Activated CD8-positive, alpha-beta memory T cell treated with anti-CD3 and anti-CD28 coated beads, Interleukin-2, amount 50 U/mL, for 24 hours (primary cell): Measurements from ENCODE around the gene SYF2.
"Not testable (repeated sequence)": the region's sequence is repeated elsewhere in the genome, so short reads cannot be mapped to it uniquely, and the experiment has no call there.

Experiments
- DNase-seq: peaks from one replicate; pipeline ENCODE4 v3.0.0-alpha.2; 2020; ENCODE audit errors: extremely low read depth

SYF2 gene

DNA sequence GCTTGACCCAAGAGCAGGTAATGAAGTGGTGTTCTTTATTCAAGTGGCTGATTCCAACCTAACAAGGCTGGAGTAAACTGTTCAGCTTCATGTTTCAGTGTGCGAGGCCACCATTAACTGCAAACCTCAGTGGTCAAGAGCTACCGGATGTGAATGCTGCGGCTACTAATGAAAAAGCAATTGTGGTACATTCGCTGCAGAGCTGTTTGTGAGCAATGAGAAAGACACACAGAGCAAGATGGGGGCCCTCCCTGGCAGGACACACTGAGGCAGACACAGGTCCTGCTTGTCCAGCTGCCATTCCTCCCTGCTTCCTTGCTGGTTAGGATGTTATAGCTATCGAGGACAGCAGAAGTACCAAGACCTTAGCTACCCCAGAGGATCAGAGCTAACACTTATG, 26.1 kb downstream of the SYF2 start:
- no peak for DNase-seq

DNA sequence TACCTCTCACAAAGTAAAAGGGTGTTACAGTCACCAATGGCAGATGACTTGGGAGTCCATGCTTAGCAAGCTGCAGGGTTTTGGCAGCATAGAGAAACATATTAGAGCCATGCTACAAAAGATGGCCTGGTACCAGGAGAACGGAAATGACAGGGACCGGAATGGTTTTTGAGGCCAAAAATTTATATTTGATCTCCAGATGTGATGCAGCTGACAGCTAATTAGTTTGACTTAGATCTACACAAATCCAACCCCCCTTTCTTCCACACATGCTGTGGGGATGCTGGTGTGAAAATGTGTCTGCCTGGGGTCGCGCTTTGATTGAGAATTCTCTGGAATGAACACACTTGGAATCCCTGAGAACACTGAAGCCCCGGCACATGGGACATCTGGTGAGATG, 26.5 kb downstream of the SYF2 start:
- no peak for DNase-seq

DNA sequence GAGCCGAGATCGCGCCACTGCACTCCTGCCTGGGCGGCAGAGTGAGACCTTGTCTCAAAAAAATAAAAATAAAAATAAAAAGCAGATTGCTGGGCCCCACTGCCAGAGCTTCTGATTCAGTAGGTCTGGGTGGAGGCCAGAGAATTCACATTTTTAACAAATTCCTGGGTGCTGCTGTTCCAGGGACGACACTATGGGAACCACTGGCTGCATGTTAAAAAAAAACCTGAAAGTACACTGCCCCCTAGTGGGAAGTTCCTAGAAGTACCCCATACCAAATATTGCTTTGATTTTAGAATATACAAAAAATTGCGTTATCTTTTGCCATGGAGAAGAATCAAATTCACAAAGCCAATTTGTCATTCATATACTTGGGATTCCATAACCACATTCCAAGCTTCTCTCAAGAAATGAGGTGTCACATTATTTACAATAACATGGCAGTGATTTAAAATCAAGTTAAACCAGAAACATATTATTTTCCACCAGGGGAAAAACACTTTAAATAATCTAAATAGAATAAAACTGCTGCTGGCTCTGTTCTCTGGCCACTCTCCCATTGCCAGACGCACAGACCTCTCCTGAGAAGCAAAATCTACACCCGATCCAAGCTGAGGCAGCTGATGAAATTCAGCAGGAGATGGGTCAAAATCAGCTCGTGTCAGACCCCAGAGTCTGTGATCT, 27.4 kb downstream of the SYF2 start:
- no peak for DNase-seq

DNA sequence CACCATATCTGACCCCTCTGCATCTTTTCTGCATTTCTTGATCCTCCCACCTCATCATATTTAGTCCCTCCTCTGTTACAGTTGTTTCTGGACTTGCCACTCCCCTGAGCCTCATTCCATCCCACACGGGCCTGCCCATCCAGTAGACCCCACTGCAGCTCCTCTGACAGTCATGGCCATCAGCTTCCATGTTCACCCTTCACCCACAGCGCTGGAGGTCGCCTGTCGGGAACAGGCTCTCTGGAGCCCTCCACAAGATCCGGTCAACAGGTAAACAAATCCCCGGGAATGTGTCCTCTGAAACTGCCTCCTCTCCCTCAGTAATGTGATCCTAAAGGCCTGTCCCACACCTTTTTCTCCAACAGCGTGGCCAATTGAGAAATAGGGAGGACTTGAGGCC, 31.3 kb downstream of the SYF2 start:
- DNase-seq, result no peak

DNA sequence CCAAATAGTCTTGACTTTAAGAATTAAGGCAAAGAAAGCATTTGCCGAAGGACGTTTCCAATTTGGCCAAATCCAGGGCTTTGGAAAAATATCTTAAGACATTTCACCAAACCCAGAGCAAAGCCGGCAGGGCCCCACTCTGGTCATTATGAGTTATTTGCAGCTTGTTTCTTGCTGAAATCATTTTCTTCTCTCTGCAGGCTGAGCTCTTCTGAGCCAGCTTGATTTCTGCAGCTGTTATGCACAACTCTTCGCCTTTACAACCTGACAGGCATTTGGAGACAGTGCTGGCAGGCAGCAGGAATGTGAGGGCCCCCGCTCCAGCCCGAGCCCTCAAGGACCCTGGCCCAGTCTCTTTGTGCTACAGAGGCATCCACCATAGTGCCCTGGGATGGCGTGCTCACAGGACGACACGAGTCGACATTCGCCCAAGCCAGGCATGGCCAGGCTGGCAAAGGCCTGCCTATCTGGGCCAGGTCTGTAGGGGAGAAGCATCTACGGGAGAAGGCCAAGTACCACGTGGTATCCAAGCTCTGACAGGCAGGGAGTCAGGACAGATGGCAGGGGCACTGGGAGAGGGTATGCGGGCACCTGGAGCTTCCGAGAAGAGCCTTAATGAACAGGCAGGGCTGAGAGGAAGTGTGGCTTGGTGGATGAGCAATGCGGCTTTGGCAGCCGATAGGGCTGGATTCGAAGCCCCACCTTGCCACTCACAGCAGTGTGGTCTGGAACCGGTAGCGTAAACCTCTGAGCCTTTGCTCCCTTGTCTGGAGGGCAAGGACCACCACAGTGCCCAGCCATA, 32.3 kb downstream of the SYF2 start:
- no peak for DNase-seq

DNA sequence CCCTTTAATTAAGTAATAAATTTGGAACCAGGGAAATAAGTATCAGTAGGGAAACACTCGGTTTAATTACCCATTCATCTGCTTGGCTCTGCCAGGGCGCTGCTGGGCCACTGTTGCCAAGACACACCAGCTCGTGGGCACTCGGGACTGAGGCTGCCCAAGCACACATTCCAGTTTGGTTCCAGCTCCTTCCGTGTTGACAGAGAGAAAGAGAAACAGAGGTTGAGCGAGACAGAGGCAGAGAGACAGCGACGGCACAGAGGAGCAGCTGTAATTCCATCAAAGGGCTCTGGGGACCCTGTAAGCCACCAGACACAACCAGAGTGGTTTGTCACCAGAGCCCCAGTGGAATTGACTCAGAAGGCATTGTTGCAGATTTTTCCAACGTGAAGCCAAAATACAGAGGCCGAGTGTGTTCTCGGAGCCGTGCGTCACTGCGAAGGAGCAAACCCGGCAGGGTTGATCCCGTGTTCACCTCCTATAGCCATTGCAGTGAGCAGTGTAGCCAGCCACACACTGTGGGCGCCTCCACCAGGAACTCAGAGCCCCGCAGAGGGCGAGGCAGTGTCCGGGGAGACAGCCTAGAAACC, 33.5 kb downstream of the SYF2 start:
- no peak for DNase-seq

DNA sequence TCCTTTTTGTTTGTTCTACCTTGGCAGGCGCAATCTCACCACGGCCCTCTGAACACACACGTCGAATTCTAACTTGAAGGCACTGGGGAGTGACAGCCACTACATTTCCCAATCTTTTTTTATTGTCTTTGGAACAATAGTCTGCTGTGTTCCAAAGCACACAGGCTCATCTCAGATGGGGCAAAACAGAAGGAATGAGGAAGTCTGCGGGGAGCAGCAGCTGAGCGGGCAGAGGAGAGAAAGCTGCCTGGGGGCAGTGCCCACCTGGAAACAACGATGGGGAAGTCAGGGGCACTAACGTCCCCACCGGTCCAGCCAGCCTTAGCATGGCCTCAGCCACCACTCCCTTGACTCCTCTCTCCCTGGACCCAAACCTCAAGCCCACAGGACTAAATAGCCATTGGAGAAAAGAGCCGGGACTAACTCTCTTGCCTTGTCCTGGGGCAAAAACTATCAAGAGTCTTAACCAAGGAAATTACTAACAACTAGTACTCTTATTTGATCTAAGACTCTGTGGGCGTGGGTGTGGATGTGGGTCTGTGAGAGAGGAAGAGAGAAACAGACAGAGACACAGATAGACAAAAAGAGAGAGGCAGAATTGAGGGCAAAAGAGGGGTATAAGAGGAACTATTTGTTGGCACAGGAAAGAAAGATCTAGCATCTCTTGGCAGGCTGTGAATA, 34.2 kb downstream of the SYF2 start:
- no peak for DNase-seq

DNA sequence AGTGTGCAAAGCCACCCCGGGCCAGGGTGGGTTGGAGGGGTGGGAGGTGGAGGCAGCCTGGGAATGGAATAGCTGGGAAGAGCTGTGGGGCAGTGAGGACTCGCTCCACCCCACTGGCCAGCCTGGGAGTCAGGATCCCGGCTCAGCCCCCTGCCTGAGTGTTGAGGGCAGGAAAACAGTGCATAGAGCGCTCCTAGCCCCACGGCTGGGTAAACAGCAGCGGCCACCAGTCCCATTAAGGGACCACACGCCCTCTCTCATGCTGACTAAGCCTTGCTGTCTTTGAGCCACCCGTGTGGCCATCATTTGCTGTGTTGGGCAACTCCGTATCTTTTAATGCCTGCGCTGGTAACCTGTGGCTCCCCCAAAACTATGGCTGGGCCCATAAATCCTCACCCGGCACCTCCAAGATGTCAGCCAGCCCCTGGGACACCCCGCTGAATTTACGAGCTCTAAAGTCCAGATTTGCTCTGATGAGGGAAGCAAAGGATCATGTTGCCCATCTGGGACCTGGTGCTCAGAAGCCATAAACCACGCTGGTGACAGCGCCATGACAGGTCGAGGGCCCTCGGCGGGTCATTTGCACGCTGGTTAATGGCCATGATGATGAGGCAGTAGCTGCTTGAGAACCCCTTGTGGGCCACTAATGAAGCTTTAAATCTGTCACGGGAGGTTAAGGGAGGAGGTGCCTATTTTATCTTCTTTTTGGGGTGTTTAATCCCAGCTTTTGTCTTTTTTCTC, 34.9 kb downstream of the SYF2 start:
- DNase-seq, result no peak

DNA sequence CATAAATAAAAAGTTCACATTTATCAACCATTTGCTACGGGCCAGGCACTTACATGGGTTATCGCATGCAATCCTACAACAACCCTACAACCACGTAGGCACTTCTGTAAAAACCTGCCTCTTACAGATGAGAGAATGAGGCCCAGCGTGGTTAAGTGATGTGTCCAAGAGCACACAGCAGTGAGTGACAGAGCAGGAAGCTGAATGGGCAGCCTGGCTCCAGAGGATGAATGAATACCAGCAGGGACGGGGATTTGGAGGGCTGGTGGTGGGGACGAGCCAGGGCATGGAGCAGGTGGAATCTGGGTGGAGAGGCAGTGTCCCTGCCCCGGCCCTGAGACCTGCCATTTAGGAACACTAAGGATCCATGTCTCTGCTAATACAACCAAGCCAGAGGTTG, 35.5 kb downstream of the SYF2 start:
- DNase-seq, result no peak

DNA sequence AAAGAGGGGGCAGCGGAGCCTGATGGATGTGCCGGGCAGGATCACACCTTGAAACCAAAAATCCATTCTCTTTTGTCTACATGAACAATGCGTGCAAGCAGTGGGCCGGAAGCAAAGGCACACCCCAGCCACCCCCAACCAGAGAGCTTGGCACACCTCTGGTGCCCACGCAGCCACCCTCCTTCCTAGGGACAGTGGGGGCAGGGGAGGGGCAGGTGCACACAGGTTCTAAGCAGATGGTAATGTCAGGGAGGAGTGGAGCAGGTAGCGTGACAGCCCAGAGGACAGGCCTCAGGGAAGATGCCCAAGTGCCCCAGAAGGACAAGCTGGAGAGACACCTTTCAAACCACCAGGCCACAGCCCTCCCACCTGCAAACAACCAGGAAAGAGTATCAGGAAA, 36.5 kb downstream of the SYF2 start:
- DNase-seq, result no peak

DNA sequence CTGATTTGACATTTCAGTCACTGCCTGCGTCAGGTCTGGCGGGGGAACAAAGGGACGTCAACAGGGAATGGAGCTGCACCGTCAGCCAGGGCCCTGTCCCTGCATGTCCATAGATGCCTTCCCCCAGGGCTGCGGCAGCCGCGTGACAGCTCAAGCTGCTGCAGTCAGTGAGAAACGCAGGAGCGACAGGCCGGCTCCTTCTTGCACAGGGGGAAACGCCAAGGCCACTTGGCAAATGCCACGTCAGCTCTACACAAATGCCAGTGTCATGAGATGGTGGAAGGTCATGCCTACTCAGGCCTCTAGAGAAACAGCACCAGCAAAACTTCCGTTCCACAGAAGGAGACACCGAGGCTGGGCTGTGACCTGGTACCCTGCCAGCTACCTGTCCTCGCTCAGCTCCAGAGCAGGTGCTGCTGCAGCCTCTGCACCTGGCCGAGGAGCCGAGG, 37.7 kb downstream of the SYF2 start:
- DNase-seq, result no peak

DNA sequence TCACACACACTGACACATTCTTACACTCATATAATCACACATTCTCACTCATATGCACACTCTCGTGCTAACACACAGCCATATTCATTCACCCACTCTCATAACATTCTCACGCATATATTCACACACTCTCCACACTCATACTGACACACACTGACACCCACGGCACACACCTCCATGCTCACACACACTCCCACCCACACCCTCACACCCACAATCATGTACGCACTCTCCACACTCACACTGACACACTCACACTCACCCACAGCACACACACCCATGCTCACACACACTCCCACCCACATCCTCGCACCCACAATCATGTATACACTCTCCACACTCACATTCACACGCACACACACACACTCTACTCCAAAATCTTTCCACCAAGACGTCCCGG, 38.2 kb downstream of the SYF2 start:
- no peak for DNase-seq

DNA sequence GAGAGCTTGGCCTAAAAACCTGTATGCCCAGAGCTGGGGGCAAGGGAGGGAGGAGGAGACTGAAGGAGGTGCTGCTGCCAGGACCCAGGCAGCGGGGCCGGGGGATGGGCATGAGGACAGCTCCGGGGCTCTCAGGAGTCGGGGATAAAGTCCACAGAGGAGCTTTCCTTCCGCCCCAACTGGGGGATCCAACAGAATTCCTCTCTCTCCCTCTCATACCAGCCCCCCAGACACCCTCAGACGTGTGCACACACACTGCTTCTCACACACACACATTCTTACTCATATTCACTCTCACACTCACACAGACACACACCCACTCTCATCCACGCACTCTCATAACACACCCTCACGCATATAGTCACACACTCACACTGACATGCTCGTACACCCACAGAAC, 39.1 kb downstream of the SYF2 start:
- DNase-seq, result no peak

DNA sequence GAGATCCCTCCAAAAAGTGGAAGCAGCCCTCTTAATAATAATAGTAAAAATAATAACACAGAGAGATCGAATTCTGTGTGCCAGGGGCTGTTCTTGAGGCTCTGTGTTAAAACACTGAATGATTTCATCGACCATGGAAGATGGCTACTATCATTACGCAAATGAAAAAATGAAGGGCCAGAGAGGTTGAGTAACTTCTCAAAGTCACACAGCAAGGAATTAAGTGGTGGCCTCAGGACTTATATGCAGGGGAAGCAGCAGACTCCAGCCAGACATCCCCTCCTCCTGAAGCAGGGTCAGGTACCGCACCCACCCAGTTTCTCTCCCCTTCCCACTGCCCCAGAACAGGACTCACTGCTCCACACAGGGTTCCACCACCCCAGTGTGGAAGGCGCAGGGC, 40.1 kb downstream of the SYF2 start:
- DNase-seq, result no peak

DNA sequence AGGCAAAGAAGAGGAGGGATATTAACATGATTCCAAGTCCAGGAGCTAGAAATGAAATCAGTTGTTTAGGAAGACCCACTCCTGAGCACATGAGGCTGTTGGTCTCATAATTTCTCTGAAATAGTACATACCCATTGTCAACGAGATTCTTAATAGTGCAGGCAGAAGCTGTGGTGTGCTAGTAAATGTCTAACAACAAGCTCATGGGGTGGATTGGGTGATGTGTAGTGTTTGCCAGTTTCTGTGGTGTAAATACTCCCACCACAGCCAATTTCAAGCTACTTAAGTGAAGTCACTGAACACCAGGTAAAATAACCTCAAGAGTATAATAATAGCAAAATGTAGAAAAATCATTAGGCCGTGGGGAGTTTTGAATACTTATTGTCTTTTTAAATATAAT, 42.0 kb downstream of the SYF2 start:
- no peak for DNase-seq

DNA sequence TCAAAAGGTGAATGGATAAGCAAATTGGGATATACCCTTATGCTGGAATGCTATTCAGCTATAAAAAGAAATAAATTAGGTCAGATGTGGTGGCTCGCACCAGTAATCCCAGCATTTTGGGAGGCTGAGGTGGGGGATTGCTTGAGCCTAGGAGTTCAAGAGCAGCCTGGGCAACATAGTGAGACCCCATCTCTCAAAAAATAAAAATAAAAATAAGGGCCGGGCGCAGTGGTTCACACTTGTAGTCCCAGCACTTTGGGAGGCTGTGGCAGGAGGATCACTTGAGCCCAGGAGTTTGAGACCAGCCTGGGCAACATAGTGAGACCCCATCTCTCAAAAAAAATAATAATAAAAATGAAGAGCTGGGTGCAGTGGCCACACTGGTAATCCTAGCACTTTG, 44.4 kb downstream of the SYF2 start:
- DNase-seq, result not testable (repeated sequence)

DNA sequence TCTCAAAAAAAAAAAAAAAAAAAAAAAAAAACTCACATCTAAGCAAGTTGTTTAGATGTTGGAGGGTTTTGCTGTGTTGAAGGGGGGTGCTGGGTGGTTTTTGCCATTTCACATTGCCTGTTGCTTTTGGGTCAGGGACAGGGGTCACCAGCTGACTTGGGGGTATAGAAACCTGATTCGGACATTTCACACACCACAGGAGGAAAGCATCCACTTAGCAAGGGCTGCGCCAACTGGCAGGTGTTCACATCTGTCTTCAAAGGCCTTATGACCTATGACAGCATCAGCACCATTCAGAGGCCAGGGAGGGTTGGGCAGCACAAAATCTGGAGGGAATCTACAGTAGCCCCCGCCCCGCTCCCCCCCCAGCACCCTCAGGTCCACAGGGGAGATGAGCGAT, 45.2 kb downstream of the SYF2 start:
- no peak for DNase-seq

DNA sequence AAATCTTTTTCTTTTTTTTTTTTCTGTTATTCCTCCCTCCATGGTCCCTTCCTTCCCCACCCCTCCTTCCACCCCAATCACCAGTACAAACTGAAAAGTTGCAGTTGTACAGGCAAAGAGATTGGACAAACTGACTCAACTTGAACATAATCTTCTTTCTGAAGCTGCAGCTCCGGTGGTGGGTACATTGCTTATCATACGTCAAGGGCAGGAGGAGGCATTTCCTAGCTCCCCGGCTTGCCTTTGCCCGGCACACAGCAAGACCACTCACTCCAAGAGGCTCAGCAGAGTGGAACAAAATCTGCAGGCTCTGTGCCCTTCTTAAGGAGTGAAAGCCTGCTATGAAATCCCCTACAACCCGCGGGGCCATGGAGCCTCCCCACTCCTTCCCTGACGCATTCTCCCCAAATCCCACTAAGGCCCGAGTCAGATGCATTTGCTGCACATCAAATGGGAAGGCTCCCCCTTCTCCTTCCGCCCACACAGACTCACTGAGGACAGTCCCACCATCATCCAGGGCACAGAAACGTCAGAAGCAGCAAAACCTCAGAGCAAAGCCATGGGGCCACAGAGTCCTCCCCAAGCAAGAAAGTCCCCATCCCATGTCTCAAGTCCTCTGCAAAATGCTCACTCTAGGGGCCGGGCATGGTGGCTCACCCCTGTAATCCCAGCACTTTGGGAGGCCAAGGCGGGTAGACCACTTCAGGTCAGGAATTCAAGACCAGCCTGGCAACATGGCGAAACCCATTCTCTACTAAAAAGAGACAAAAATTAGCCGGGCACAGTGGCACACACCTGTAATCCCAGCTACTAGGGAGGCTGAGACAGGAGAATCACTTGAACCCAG, 45.9 kb downstream of the SYF2 start:
- DNase-seq, result no peak

DNA sequence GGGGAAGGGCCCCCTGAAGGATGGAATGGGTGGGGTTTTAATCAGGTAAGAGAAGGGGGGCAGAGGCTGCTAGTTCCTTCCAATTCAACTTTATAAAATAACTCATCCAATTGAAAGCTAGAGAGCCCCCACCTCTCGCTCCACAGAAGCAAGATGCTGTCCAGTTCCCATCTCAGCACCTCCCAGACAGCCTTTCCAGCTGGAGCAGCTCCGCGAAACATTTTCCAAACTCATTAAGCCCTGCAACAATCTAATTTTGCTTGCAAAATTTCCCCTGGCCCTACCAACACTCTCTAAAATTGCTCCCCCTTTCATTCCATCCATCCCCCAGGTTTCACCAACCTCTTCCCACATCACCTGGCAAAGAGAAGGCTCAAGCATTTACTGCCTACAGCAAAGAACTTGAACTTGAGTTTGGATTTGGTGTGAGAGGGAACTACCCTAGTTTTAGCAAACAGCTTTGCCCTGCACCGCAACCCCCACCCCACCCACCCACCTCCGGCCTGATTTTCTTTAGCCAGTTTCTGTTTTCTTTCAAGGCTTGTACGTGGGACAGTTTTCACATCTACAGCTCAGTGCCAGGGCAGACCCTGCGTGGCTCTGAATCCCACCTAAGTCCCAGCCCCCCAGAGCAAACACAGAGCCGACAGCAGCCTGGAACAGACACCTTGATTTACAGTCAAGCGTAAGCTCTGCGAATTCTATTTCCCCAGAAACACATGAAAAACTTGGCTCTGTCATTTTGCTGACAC, 46.7 kb downstream of the SYF2 start:
- DNase-seq, result no peak
